SU-DHL-6 (cell line): ENCODE measurements around the gene SNRPD1.

Experiments
- CTCF ChIP-seq: fragments of 200-600 bp; sonication (generic); IDR thresholded peaks from one replicate; pipeline ENCODE4 v1.5.1; 2017; ENCODE audit warnings: antibody characterized with exemption, mild to moderate bottlenecking, low read length, moderate library complexity; ENCODE audit not compliant: insufficient read depth, poor library complexity, severe bottlenecking
- EZH2phosphoT487 ChIP-seq: fragments of 200-600 bp; sonication (generic), shearing (Covaris generic); conservative IDR thresholded peaks from 2 replicates; pipeline ENCODE4 v1.6.1; 2018; ENCODE audit warnings: mild to moderate bottlenecking, antibody characterized with exemption, low read length, moderate library complexity, mixed read lengths

DNA sequence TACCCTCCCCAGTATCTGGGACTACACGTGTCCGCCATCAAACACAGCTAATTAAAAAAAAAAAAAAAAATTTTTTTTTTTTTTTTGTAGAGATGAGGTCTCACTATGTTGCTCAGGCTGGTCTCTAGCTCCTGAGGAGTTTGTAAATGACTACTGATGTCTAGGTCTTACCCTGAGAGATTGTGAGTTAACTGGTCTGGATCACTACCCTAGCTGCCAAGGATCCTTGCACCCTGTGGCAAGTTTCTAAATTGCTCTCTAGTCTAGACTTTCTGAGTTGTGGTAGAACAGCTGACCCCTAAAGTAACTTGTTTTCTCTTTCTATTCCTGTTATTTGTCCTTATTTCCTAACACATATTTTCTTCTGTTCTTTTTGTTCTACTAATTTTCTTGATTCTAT lies 48.0 kb downstream of the SNRPD1 start:
- TF ChIP-seq CTCF (no peak), EZH2phosphoT487 (no peak)
